H1 (cell line): ENCODE data around the gene ATP11A. TPM values are rescaled to one million over a fixed set of nuclear protein-coding genes. Genes with fewer than 3 reads are reported as not detected.

Experiments used
- CTCF ChIA-PET: fragments of 300-600 bp; sonication (Branson Sonifier 250); formaldehyde crosslinking; loops from one replicate; lab custom pipeline; 2021; ENCODE audit not compliant: partially characterized antibody; lab: Charles Lee
- POLR2A ChIA-PET: fragments of 300-600 bp; sonication (Branson Sonifier 250); formaldehyde crosslinking; loops from one replicate; lab custom pipeline; 2021; ENCODE audit warnings: inconsistent platforms; ENCODE audit not compliant: partially characterized antibody; lab: Charles Lee
- DNase-seq, 2 experiments: peaks; one replicate each; pipeline versions ENCODE4 v3.0.0 to v3.0.0-alpha.2; 2010 to 2022; ENCODE audit warnings: low spot score in 2 of 2, low read depth in 1 of 2, mixed read lengths in 1 of 2
- FAIRE-seq: peaks from 2 replicates; lab custom pipeline; 2011; peaks lifted over from hg19 to GRCh38; lab: Jason Lieb, UNC
- H2AFZ ChIP-seq: 2 replicates; pipeline ENCODE4 v1.8.1; 2012; ENCODE audit warnings: low read length, inconsistent platforms
- H2AK5ac ChIP-seq: 2 replicates; pipeline ENCODE4 v1.6.1; 2013; ENCODE audit warnings: low read depth, low read length
- H2BK120ac ChIP-seq: replicated peaks from 2 replicates; pipeline ENCODE3; 2013; ENCODE audit warnings: low read depth, low read length, inconsistent platforms
- H2BK12ac ChIP-seq: 2 replicates; pipeline ENCODE4 v1.6.1; 2013; ENCODE audit warnings: low read depth, low read length
- H2BK15ac ChIP-seq: 2 replicates; pipeline ENCODE4 v1.6.1; 2013; ENCODE audit warnings: low read length
- H2BK20ac ChIP-seq: 2 replicates; pipeline ENCODE4 v1.6.1; 2013; ENCODE audit warnings: low read length
- H2BK5ac ChIP-seq: 2 replicates; pipeline ENCODE4 v1.6.1; 2013; ENCODE audit warnings: low read depth, low read length
- H3K14ac ChIP-seq: 2 replicates; pipeline ENCODE4 v1.6.1; 2013; ENCODE audit warnings: inconsistent platforms; ENCODE audit not compliant: insufficient read length
- H3K18ac ChIP-seq: 2 replicates; pipeline ENCODE4 v1.6.1; 2013; ENCODE audit warnings: low read length; ENCODE audit errors: extremely low read depth
- H3K23ac ChIP-seq: 2 replicates; pipeline ENCODE4 v1.6.1; 2013; ENCODE audit warnings: inconsistent platforms; ENCODE audit not compliant: insufficient read length
- H3K23me2 ChIP-seq: 2 replicates; pipeline ENCODE4 v1.6.1; 2013; ENCODE audit warnings: low read depth, low read length
- H3K27ac ChIP-seq: 2 replicates; pipeline ENCODE4 v1.6.1; 2011; ENCODE audit warnings: low read depth, low read length, inconsistent platforms
- H3K27me3 ChIP-seq, 4 experiments: replicated peaks in 1 of 4; 1 replicate in 1 of 4; 2 replicates in 3 of 4; pipeline versions ENCODE4 v1.6.1 to v1.8.1; 2011 to 2013; ENCODE audit warnings: low read length in 3 of 4, mild to moderate bottlenecking in 3 of 4, inconsistent platforms in 2 of 4, mixed read lengths in 2 of 4, moderate library complexity in 1 of 4; ENCODE audit not compliant: control insufficient read depth in 3 of 4, insufficient read depth in 3 of 4; ENCODE audit errors: extremely low read depth in 1 of 4
- H3K36me3 ChIP-seq, 4 experiments: 2 replicates each; pipeline versions ENCODE4 v1.6.1 to v1.8.1; 2011 to 2013; ENCODE audit warnings: mild to moderate bottlenecking in 4 of 4, low read length in 3 of 4, moderate library complexity in 2 of 4, control low read depth in 1 of 4, inconsistent platforms in 1 of 4; ENCODE audit not compliant: insufficient read depth in 4 of 4, control insufficient read depth in 2 of 4
- H3K4ac ChIP-seq: replicated peaks from 2 replicates; pipeline ENCODE3; 2013; ENCODE audit warnings: low read length, low read depth, mixed read lengths, inconsistent platforms; ENCODE audit not compliant: insufficient read length
- H3K4me1 ChIP-seq, 4 experiments: replicated peaks in 1 of 4; 1 replicate in 1 of 4; 2 replicates in 3 of 4; pipeline versions ENCODE4 v1.6.1 to v1.8.1; 2011 to 2013; ENCODE audit warnings: low read length in 3 of 4, inconsistent platforms in 2 of 4, mixed read lengths in 1 of 4; ENCODE audit not compliant: insufficient read depth in 4 of 4, control insufficient read depth in 3 of 4
- H3K4me2 ChIP-seq, 2 experiments: 2 replicates each; pipeline versions ENCODE4 v1.6.1 to v1.8.1; 2011 to 2013; ENCODE audit warnings: low read depth in 2 of 2, low read length in 2 of 2, control low read depth in 1 of 2, inconsistent platforms in 1 of 2, mild to moderate bottlenecking in 1 of 2; ENCODE audit not compliant: insufficient read depth in 1 of 2
- H3K4me3 ChIP-seq, 4 experiments: fragments of 200-600, 300-600 bp in 1 of 4; sonication (generic), shearing (Covaris generic), sonication (Bioruptor Twin) in 1 of 4; 2 replicates each; pipeline versions ENCODE4 v1.5.1 to v1.8.1; 2011 to 2016; ENCODE audit warnings: low read length in 4 of 4, low read depth in 3 of 4, control low read depth in 2 of 4, inconsistent platforms in 2 of 4, mild to moderate bottlenecking in 2 of 4, mixed read lengths in 1 of 4, moderate library complexity in 1 of 4; ENCODE audit not compliant: insufficient read depth in 2 of 4; ENCODE audit errors: extremely low read depth in 1 of 4
- H3K56ac ChIP-seq: replicated peaks from 2 replicates; pipeline ENCODE3; 2013; ENCODE audit warnings: low read depth, mild to moderate bottlenecking, mixed read lengths, low read length, inconsistent platforms; ENCODE audit not compliant: insufficient read length
- H3K79me1 ChIP-seq: 2 replicates; pipeline ENCODE4 v1.6.1; 2013; ENCODE audit warnings: low read depth, low read length, control low read depth
- H3K79me2 ChIP-seq, 2 experiments: 2 replicates each; pipeline versions ENCODE4 v1.6.1 to v1.8.1; 2012 to 2013; ENCODE audit warnings: low read length in 2 of 2, mild to moderate bottlenecking in 2 of 2, inconsistent platforms in 1 of 2; ENCODE audit not compliant: insufficient read depth in 2 of 2, control insufficient read depth in 1 of 2
- H3K9ac ChIP-seq, 4 experiments: replicated peaks in 1 of 4; 1 replicate in 1 of 4; 2 replicates in 3 of 4; pipeline versions ENCODE4 v1.6.1 to v1.8.1; 2011 to 2013; ENCODE audit warnings: low read depth in 3 of 4, low read length in 3 of 4, control low read depth in 2 of 4, mild to moderate bottlenecking in 2 of 4, moderate library complexity in 2 of 4, inconsistent platforms in 1 of 4; ENCODE audit errors: extremely low read depth in 1 of 4
- H3K9me3 ChIP-seq, 2 experiments: 2 replicates each; pipeline versions ENCODE4 v1.6.1 to v1.8.1; 2012 to 2013; ENCODE audit warnings: mild to moderate bottlenecking in 2 of 2, moderate library complexity in 2 of 2, control low read depth in 1 of 2, inconsistent platforms in 1 of 2, low read depth in 1 of 2, low read length in 1 of 2, mixed read lengths in 1 of 2; ENCODE audit not compliant: insufficient read depth in 2 of 2
- H4K20me1 ChIP-seq, 2 experiments: replicated peaks in 1 of 2; 2 replicates each; pipeline versions ENCODE3 to v1.8.1; 2011 to 2013; ENCODE audit warnings: inconsistent platforms in 2 of 2, low read length in 2 of 2, mild to moderate bottlenecking in 1 of 2; ENCODE audit not compliant: insufficient read depth in 2 of 2, control insufficient read depth in 1 of 2
- H4K5ac ChIP-seq: 2 replicates; pipeline ENCODE4 v1.6.1; 2013; ENCODE audit warnings: low read length, low read depth, mixed read lengths, inconsistent platforms; ENCODE audit not compliant: insufficient read length
- H4K8ac ChIP-seq: 2 replicates; pipeline ENCODE4 v1.8.0; 2013; ENCODE audit warnings: mild to moderate bottlenecking, moderate library complexity, low read length, inconsistent platforms; ENCODE audit not compliant: insufficient read depth; ENCODE audit errors: extremely low read depth
- H4K91ac ChIP-seq: replicated peaks from 2 replicates; pipeline ENCODE3; 2013; ENCODE audit warnings: low read length, mixed read lengths, inconsistent platforms; ENCODE audit not compliant: insufficient read length
- CEBPB ChIP-seq: IDR thresholded peaks from 2 replicates; pipeline ENCODE4 v1.6.1; 2012; ENCODE audit warnings: low read depth, low read length
- RBBP5 ChIP-seq: IDR thresholded peaks from 2 replicates; pipeline ENCODE4 v1.7.1; 2012; ENCODE audit warnings: low read depth, mild to moderate bottlenecking, inconsistent platforms, low read length, moderate library complexity, borderline replicate concordance
- WGBS, 2 experiments: shearing (Covaris generic) in 1 of 2; methylation state at CpG; one replicate each; pipeline versions ENCODE4 v1.1.6 to v1.1.7; 2013 to 2015; ENCODE audit warnings: low lambda C conversion rate in 2 of 2, mixed read lengths in 2 of 2, inconsistent platforms in 1 of 2, low coverage in 1 of 2, missing lambda C conversion rate in 1 of 2; ENCODE audit not compliant: insufficient replicate concordance in 2 of 2, insufficient coverage in 1 of 2, insufficient read length in 1 of 2; ENCODE audit errors: extremely low coverage in 1 of 2, missing lambda C conversion rate in 1 of 2; 5-methylcytosine and 5-hydroxymethylcytosine counted together
- polyA plus RNA-seq, 7 experiments: library from polyadenylated mRNA; depleted of rRNA in 3 of 7; stranded (reverse) in 5 of 7; unstranded in 2 of 7; fragments of >200 nt in 5 of 7; fragments of 200-250 nt in 2 of 7; gene quantifications; 1 replicate in 5 of 7; 2 replicates in 1 of 7; 4 replicates in 1 of 7; pipeline versions ENCODE4 v1.2.1 to v1.2.3, GENCODE V29; 2011 to 2013; ENCODE audit warnings: missing spikeins in 2 of 7, mixed read lengths in 2 of 7
- total RNA-seq: library from RNA; stranded (reverse); fragmentation: NEBNext Ultra II Directional; extraction: Animal tissue kit (Norgen Biotek cat#: 25700); gene quantifications from 2 replicates; pipeline ENCODE4 v1.2.1, GENCODE V29; 2021

ATP11A gene
- total and polyA plus RNA-seq, 2 of the 8 experiments (the other 6 are each of a cell fraction or from before 2014, with no cell fraction given): 28.8 to 72.9 TPM

GRCh38 chr13:112712451-112713207 is 22.8 kb downstream of the ATP11A start:
- Histone ChIP-seq H2BK5ac (peak overlapping the region; percentile 53), H4K5ac (peak overlapping the region; percentile 69), H3K18ac (peak overlapping the region; percentile 61), H2AFZ (no peak overlapping the region), H4K8ac (no peak overlapping the region), H2AK5ac (peak overlapping the region; percentile 57), H3K9ac (peak overlapping the region in 2 of 4 experiments; percentile 9 to 48; a peak in 5 of 7 replicates), H3K9me3 (no peaks in the 10 kb centered on the region), H3K4ac (peak overlapping the region; percentile 62), H4K91ac (peak overlapping the region; percentile 96), H3K79me2 (peaks cover 0 to 67% of the 10 kb centered on the region in 2 experiments; a peak in 2 of 4 replicates), H2BK120ac (peak overlapping the region; percentile 83), H3K23ac (no peak overlapping the region), H2BK15ac (peak overlapping the region; percentile 20; the same call in 1 of the 2 replicates), H3K27me3 (no peaks in the 10 kb centered on the region), H2BK12ac (peak overlapping the region; percentile 60), H3K56ac (no peak overlapping the region), H3K4me3 (peak overlapping the region in 1 of 4 experiments; percentile 36; a peak in 2 of 8 replicates), H3K27ac (peak overlapping the region; percentile 87), H3K23me2 (no peaks in the 10 kb centered on the region; the same call in 1 of the 2 replicates), H3K4me1 (peaks cover 13 to 49% (median 20%) of the 10 kb centered on the region in 4 experiments), H4K20me1 (no peaks in the 10 kb centered on the region), H3K4me2 (peak overlapping the region; percentile 55 to 63; a peak in 3 of 4 replicates), H3K36me3 (no peaks in the 10 kb centered on the region), H2BK20ac (no peak overlapping the region), H3K14ac (peak overlapping the region; percentile 50), H3K79me1 (peaks cover 14% of the 10 kb centered on the region)
- 90% methylated on average over 20 of the region's 20 CpGs; no CpG with 5 or more reads in 1 of the 2 experiments for WGBS, 2 experiments
- TF ChIP-seq CEBPB (no peak), RBBP5 (0 out of 2 replicates have a peak, but pooled peaks have one; percentile 12)
- ChIA-PET POLR2A (interaction anchor here (0.8 to 3.5 kb wide), 9 partner anchors 13 to 107 kb away, joined by 3 to 19 read pairs (median 4); no protein-coding TSS in a partner anchor), CTCF (interaction anchor here (1.0 to 3.1 kb wide), 9 partner anchors 13 to 161 kb away, joined by 3 to 13 read pairs (median 4); no protein-coding TSS in a partner anchor)
- no peak for FAIRE-seq
- no peak for DNase-seq
